CD4-positive, alpha-beta T cell treated with Interleukin-17A for 4 hours (primary cell): ENCODE results near the gene DDX46.
A peak's percentile ranks its signal among the peaks of the same experiment; 100 is the strongest.
"Not testable (repeated sequence)": the region's sequence is repeated elsewhere in the genome, so short reads cannot be mapped to it uniquely, and the experiment has no call there.

Source experiments
- DNase-seq: peaks from one replicate; pipeline ENCODE4 v3.0.0-alpha.2; 2020; ENCODE audit warnings: mixed read lengths

The DDX46 gene

DNA sequence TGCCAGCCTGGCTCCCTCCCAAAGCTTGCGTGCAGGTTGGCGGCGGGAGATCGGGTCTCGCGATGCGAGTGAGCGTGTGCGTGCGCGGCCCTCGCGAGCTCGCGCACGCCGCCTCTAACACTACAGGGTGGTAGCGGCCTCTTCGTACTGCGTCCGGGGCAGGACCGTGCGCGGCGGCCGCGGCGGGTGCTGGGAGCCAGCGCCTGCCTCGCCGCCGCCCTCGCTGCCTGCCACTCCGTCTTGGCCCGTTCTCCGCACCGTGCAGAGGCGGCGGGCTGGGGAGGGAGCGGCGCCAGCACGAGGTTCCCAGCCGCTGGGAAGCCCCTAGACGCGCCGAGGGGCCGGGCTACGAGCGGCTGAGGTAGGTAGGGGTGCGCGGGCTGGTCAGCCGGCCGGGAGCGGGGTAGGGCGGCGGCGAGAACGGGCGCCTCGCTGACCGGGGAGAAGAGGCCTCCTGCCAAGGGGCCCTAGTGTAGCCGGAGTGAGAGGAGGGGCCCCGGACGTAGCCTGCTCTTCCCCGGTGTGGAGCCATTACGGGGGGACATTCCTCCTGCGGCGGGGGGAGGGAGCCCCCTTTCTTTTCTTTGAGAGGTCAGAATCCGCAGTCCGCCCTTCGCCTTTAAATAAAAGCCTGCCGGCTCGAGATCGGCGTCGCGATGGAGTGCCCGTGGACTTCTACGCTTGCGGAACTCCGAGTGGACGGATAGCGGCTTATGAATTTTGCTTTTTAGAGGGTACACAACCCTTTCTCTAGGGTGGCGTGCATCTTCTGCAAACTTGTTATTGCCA is 87.5 kb downstream of the DDX46 start, which contains the start of gene C5orf24:
Gene C5orf24 (plus strand): TSS at position 117 of the 789 bp plus-strand sequence. CDS start 8,933 bp downstream, outside the sequence.
- DNase-seq: peak; percentile 94

DNA sequence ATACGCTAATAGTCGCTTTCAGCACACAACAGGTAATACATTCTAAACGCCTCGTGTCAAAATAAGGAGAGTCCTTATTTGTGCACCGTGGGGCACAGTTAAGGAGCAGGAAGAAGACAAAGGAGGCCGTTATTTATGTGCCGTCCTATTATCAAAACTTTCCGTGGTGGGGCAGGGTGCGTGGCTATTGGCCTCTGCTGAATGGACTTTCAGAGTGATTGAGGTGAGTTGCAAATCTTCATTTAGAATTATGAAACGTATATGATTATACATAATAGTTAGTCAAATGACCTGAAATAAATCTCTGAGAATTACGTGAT is 88.0 kb downstream of the DDX46 start:
- no peak for DNase-seq

DNA sequence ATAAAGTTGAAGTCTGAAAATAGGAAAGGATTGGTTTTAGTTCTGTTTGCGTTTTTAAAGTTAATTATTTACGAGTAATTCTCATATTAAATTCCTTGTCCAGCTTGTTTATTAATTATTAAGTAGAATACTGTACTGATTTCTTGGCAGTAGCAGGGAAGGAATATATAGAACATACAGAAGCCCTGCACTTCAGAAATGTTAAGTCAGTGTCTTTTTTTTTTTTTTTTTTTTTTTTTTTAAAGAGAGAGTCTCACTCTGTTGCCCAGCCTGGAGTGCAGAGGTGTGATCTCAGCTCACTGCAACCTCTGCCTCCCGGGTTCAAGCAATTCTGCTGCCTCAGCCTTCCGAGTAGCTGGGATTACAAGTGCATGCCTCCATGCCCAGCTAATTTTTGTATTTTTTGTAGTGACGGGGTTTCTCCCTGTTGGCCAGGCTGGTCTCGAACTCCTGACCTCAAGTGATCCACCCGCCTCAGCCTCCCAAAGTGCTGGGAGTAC is 90.9 kb downstream of the DDX46 start:
- not testable (repeated sequence) for DNase-seq

DNA sequence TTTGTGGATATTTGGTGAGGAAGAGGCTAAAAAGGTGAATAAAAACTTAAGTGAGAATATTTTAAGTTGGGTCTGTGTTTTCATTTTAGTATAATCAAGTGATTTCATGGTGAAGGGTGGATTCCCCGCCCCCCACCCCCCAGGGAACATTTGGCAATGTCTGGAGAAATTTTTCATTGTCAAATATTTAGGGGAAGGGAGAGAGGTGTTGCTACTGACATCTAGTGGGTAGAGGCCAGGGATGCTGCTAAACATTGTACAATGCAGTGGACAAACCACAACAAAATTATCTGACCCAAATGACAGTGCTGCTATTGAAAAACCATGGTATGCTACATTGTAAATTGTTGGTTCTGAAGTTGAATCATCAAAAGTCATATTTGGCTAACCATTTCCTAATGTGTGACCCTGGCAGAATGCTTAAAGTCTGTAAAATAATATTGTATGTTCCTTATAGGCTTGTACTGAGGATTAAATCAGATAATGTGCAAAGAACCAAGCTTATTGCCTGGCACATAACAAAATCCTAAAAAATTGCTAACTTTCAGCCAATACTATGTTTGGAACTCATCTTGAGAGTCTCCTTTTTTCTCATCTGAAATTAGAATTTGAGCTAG is 92.8 kb downstream of the DDX46 start:
- no peak for DNase-seq

DNA sequence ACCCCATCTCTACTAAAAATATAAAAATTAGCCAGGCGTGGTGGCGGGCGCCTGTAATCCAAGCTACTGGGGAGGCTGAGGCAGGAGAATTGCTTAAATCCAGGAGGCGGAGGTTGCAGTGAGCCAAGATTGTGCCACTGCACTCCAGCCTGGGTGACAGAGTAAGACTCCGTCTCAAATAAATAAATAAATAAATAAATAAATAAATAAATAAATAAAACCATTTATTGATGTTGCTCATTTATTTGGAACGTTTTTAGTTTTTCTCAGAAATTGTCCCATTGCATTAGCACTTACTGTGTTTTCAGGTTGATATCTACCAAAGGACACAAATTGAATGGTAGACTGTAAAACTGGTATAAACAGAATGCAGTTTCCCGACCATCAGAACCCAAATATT is 97.9 kb downstream of the DDX46 start:
- DNase-seq: not testable (repeated sequence)

DNA sequence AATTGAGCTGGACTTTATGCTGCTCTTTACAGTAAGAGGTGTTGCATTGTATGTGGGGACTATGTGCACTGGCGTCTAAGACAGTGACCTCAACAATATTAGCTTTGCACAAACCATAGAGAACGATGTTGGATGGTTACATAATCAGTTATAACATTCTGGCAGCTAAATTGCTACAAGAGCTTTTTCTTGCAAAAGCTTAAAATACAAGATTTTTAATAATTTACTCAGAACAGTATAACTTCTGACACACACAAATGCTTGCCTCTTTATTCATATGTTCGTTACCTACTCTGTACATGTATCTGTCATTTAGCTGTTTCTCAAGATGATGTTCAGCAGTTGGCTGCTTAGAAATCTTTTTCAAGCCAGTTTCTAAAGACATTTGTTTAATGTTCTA is 98.8 kb downstream of the DDX46 start:
- DNase-seq: no peak

DNA sequence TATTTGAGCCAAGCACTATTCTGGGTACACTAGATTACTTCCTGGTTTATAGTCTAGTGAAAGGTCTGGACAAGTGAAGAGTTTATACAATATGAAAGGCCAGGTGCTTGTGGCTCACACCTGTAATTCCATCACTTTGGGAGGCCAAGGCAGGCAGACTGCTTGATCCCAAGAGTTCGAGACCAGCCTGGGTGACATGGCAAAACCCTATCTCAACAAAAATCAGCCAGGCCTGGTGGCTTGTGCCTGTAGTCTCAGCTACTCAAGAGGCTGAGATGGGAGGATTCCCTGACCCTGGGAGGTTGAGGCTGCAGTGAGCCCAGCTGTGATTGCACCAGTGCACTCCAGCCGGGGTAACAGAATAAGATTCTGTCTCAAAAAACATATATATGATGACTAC is 106.1 kb downstream of the DDX46 start:
- no peak for DNase-seq

DNA sequence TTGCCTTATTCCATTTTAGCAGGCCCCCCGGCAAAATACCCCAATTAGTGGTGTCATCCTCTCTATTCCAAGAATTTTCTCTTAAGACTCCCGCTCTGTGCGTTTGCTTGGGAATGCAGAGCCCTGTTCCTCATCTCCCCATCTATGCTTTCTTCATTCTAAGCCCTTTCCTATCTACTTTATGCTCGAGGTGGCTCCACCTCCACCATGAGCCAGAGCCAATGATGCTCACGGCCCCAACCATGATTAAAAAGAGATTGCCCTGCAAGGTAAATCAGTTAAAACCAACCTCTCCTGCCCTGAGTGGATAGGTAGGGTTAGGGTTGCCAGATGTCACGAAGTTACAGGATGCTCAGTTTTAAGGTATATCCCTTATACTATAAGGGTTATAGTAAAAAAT is 114.9 kb downstream of the DDX46 start:
- peak; percentile 32 for DNase-seq

DNA sequence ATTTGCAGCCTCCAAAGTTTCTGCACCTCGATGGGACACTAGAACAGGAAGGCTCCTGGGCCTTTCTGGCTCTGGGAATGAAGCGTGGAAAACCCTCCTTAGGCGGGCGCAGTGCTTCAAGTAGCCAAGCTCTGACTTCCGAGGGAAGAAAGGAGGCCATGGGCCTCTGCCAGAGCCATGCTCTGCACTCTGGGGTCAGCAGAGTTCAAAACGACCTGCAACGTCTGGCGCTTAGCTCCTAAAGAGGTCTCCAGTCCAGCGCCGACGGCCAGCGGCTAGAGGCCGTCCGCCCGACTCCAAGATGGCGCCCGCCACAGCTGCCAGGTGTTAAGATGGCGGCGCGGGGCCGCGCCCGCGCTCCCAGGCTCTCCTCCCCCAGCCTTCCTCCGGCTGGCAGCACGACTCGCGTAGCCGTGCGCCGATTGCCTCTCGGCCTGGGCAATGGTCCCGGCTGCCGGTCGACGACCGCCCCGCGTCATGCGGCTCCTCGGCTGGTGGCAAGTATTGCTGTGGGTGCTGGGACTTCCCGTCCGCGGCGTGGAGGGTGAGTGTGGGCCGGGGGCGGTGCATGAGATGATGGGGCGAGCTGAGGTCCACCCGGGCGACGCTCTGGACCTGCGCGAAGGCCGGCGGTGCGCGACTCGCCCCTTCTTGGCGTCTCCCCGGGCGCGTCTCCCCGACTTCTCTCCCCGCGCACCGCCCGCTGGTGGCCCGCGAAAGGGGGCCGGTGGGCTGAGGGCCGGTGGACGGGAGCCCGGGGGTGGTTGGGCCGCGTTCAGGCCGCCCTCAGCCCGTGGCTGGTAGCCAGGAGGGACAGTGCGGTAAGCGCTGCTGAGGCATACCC is 115.6 kb downstream of the DDX46 start, which contains the start of gene TXNDC15:
Gene TXNDC15 (plus strand): TSS at position 385 of the 844 bp plus-strand sequence. CDS start 57 bp downstream, at position 442.
- DNase-seq: peak; percentile 85

DNA sequence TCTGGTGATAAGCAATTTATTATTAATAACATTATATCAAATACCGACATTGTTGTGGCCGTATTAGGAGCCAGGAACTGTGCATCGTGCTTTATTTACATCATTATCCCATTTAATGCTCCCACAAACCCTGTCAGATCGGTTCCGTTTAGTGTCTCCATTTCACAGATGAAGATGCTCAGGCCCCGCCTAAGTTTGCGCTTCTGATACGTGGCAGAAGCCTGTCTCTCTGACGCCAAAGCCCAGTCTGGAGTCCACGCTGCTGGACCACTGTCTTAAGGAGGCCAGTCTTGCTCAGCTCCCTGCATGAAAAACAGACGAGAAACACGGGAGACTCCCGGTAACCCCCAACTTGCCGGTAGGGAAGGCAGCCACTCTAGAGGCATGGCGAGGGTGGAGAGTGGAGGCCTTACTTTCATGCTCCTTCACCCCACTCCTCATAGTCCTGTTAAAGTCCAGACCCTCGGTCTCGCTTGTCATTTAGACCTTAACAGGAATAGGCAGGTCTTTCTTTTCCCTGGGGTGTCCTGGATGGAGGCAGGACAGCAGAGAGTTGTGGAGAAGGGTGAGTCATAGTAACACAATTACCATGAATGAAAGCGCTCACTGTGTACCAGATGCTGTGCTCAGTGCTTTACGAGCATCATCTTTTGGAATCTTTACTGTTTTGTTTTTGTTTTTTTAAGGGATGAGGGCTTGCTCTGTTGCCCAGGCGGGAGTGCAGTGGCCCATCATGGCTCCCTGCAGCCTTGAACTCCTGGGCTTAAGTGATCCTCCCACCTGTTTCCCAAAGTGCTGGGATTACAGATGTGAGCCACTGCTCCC is 116.5 kb downstream of the DDX46 start:
- peak; percentile 43 for DNase-seq

DNA sequence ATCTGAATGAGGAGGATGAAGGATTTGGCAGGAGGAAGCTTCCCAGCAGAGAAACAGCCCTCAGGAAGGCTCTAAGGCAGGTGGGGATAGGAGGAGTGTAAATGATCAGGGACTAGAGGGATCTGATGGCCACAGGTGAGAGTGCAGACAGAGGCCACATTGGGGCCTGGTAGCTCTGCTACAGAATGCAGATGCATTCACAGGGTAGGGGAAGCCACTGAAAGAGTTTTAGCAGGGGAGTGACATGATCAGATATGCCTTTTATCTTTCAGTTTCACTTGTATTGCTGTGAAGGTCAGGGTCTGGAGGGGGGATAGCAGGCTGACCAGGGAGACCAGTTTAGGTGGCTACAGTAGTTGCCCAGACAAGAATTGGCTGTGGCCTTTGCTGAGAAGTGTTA is 118.6 kb downstream of the DDX46 start:
- DNase-seq: no peak

DNA sequence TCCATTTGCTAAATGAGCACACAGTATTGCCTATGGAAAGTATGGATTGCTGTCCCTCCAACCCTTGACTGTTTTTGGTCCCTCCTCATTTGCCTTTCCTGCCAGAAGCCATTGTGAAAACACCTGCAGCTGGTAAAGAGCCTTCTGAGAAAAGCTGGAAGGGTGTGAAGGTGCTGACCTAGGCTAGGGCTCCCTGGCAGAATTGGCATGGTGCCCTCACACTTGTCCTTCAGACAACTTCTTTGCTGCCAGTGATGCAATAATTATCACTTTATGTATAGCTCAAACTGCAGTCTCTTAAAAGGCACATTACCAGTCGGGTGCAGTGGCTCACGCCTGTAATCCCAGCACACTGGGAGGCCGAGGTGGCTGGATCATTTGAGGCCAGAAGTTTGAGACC is 119.8 kb downstream of the DDX46 start:
- DNase-seq: no peak

DNA sequence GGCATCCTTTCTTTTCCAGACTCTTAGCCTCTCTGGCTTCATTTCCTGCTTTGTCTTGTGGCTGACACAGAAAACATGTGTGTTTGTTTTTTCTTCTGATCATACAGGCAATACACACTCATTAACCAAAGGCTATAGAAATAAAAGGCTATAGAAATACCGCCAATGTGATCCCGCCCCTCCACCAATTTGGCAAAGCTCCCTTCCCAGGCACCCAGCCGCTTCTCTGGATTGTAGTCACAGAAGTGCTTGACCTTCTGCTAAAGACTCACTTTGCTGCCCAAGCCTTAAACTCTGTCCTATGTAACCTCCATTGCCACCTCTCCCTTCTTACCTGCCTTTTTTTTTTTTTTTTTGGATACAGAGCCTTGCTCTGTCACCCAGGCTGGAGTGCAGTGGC is 120.9 kb downstream of the DDX46 start:
- DNase-seq: no peak
